Large intestine (tissue), 3 donors: ENCODE measurements around the gene APOL4. TPM values are rescaled to one million over a fixed set of nuclear protein-coding genes. Genes with fewer than 3 reads are reported as not detected.
"Not testable (repeated sequence)": the region's sequence is repeated elsewhere in the genome, so short reads cannot be mapped to it uniquely, and the experiment has no call there.

Experiments used
- DNase-seq, 2 donors: peaks; one replicate each; pipeline versions ENCODE4 v3.0.0 to v3.0.0-alpha.2; 2013
- H3K27ac ChIP-seq: one replicate; pipeline ENCODE4 v1.5.1; 2013; ENCODE audit warnings: low read length
- H3K27me3 ChIP-seq: 2 replicates; pipeline ENCODE4 v1.6.1; 2013; ENCODE audit warnings: low read length; ENCODE audit not compliant: control insufficient read depth, insufficient read depth
- H3K36me3 ChIP-seq: 2 replicates; pipeline ENCODE4 v1.6.1; 2013; ENCODE audit warnings: low read length; ENCODE audit not compliant: control insufficient read depth, insufficient read depth
- H3K4me1 ChIP-seq: one replicate; pipeline ENCODE4 v1.6.1; 2013; ENCODE audit warnings: low read length; ENCODE audit not compliant: control insufficient read depth, insufficient read depth
- H3K4me3 ChIP-seq: one replicate; pipeline ENCODE4 v1.5.1; 2013; ENCODE audit warnings: low read length
- H3K9me3 ChIP-seq: one replicate; pipeline ENCODE4 v1.6.1; 2013; ENCODE audit warnings: mild to moderate bottlenecking, low read depth, low read length, moderate library complexity; ENCODE audit not compliant: control insufficient read depth
- WGBS: methylation state at CpG from one replicate; pipeline ENCODE4 v1.1.5; 2013; ENCODE audit warnings: low lambda C conversion rate; ENCODE audit not compliant: insufficient coverage; 5-methylcytosine and 5-hydroxymethylcytosine counted together
- polyA plus RNA-seq: library from polyadenylated mRNA; unstranded; fragments of 120-200 nt; gene quantifications from one replicate; pipeline ENCODE4 v1.2.1, GENCODE V29; 2013

Gene APOL4
- polyA plus RNA-seq, 1 donor = 7.8 TPM

- no peak overlapping the region for H3K4me3 ChIP-seq
- H3K27me3 ChIP-seq = no peaks in the 10 kb centered on the region
- no peaks in the 10 kb centered on the region for H3K9me3 ChIP-seq
- WGBS = 0% methylated on average over 2 of the region's 7 CpGs
- H3K27ac ChIP-seq = no peak overlapping the region
- H3K36me3 ChIP-seq = no peaks in the 10 kb centered on the region
- DNase-seq = no peak
- H3K4me1 ChIP-seq = no peaks in the 10 kb centered on the region
These were observed 20.5 kb upstream of the APOL4 start for GRCh38 chr22:36221799-36222751.

- no CpG with 5 or more reads among the region's 9 CpGs for WGBS
- H3K4me3 ChIP-seq = no peak overlapping the region
- DNase-seq = peak in 1 of 2 donors; percentile 42
- no peak overlapping the region for H3K27ac ChIP-seq
- H3K27me3 ChIP-seq = no peaks in the 10 kb centered on the region
- H3K4me1 ChIP-seq = no peaks in the 10 kb centered on the region
- H3K36me3 ChIP-seq = no peaks in the 10 kb centered on the region
- H3K9me3 ChIP-seq = no peaks in the 10 kb centered on the region
These were observed 18.9 kb upstream of the APOL4 start for GRCh38 chr22:36220451-36220921.

DNA sequence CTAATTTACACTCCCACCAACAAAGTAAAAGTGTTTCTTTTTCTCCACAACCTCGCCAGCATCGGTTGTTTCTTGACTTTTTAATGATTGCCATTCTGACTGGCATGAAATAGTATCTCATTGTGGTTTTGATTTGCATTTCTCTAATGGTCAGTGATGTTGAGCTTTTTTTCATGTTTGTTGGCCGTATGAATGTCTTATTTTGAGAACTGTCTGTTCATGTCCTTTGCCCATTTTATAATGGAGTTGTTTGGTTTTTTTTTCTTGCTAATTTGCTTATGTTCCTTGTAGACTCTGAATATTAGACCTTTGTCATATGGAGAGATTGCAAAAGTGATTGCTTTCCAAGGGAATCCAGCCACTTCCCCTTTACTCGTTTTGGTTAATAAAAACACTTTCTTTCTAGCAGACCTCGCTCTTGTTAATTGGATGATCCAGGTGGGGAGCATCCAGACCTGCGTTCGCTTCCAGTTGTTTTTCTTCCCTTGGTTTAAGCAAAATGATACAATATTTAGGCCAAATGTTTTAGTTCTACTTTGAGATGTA lies 17.1 kb upstream of the APOL4 start:
- DNase-seq = no peak
- Histone ChIP-seq H3K27ac (no peak overlapping the region), H3K9me3 (no peaks in the 10 kb centered on the region), H3K4me1 (no peaks in the 10 kb centered on the region), H3K36me3 (no peaks in the 10 kb centered on the region), H3K27me3 (no peaks in the 10 kb centered on the region), H3K4me3 (no peak overlapping the region)
- WGBS = 94% methylated on average over 5 of the region's 7 CpGs

DNA sequence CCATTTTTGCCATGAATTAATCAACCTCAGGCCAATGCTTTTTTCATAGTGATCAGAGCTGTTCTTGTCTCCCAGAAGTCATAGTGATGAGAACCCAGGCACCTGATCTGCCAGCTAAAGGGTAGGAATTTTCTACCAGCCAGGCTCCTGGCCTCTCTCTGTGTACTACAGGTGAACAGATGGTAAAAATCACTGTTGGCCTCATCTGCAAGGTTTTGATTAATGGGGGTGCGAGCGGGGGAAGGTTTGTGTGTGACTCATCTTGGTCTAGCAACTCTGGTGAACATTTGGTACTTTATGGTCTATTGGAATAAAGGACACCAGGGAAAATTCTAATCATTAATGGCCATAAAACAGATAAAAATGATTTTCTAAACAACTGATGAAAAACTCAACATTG lies 14.4 kb upstream of the APOL4 start:
- Histone ChIP-seq H3K9me3 (no peaks in the 10 kb centered on the region), H3K4me3 (no peak overlapping the region), H3K36me3 (no peaks in the 10 kb centered on the region), H3K27me3 (no peaks in the 10 kb centered on the region), H3K4me1 (no peaks in the 10 kb centered on the region), H3K27ac (no peak overlapping the region)
- WGBS = no CpG with 5 or more reads among the region's 2 CpGs
- DNase-seq = no peak

DNA sequence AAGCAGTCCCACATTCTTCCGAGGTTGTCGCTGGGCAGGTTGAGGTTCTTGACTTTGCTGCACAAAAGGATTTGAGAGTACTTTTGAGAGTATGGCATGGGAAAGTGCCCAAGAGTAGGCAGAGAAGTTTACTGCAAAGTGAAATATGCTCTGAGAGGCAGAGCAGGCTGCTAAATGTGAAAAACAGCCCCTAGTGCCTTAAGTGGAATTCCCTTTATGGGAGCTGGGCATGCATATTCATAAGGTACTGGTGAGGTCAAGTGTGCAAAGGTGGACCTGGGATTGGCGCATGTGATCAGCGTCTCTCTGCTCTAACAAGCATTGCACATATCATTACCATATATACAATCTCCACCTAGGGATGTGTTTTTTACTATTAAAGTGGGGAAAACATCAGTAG lies 12.0 kb upstream of the APOL4 start:
- DNase-seq = no peak
- peaks cover 6% of the 10 kb centered on the region for H3K4me1 ChIP-seq
- no peak overlapping the region for H3K27ac ChIP-seq
- H3K4me3 ChIP-seq = no peak overlapping the region
- H3K36me3 ChIP-seq = no peaks in the 10 kb centered on the region
- no peaks in the 10 kb centered on the region for H3K27me3 ChIP-seq
- 100% methylated on average over 2 of the region's 4 CpGs for WGBS
- H3K9me3 ChIP-seq = peaks cover 8% of the 10 kb centered on the region

DNA sequence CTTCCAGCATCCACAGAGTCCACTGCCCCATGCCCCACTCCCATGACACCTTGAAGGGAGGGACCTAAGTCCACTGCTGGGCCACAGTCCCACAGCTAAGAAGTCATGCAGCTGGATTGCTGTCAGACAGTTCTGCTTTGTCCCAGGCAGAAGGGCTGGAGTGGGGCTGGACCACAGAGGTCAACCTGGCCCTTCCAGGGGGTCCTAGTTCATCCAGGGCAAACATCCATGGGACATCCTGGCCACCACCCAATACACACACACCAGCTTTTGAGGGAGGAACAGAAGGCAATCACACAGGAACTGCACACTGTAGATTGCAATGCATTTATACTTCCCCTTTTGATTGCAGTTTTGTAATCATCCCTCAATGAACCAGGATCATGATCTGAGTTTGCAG lies 11.3 kb upstream of the APOL4 start:
- peaks cover 10% of the 10 kb centered on the region for H3K4me1 ChIP-seq
- no peak overlapping the region for H3K4me3 ChIP-seq
- no peak for DNase-seq
- no peak overlapping the region for H3K27ac ChIP-seq
- peaks cover 8% of the 10 kb centered on the region for H3K9me3 ChIP-seq
- no peaks in the 10 kb centered on the region for H3K36me3 ChIP-seq
- no peaks in the 10 kb centered on the region for H3K27me3 ChIP-seq

DNA sequence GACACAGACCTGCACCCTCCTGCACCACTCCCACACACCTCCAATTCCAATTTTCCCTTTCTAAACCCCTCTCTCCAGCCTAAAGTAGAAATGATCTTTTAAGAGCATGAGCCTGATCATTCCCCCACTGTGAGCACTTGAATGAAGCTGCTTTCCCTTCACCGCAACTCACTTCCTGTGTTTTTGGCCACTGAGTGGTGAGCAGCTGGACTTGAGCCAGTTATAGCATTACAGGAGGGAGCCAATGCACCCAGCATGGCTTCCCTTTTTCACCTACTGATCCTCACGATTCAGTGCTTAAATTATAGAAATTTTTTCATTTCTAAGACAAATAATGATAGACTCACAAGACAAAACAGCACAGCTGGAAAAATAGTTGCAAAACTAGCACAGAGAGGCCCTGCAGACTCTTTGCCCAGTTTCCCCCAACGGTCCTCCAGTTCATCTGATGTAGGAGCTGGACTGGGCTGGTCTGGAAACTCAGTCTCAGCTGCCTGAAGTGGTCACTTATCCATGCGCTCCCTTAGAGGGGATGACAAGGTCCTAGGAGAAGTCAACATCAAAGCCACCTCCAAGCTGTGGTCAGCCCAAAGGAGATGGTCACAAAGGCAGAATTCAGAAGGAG lies 9.7 kb upstream of the APOL4 start:
- H3K36me3 ChIP-seq = no peaks in the 10 kb centered on the region
- peaks cover 10% of the 10 kb centered on the region for H3K4me1 ChIP-seq
- DNase-seq = no peak
- peaks cover 8% of the 10 kb centered on the region for H3K9me3 ChIP-seq
- WGBS = no CpG with 5 or more reads among the region's 4 CpGs
- H3K4me3 ChIP-seq = no peak overlapping the region
- no peak overlapping the region for H3K27ac ChIP-seq
- no peaks in the 10 kb centered on the region for H3K27me3 ChIP-seq

DNA sequence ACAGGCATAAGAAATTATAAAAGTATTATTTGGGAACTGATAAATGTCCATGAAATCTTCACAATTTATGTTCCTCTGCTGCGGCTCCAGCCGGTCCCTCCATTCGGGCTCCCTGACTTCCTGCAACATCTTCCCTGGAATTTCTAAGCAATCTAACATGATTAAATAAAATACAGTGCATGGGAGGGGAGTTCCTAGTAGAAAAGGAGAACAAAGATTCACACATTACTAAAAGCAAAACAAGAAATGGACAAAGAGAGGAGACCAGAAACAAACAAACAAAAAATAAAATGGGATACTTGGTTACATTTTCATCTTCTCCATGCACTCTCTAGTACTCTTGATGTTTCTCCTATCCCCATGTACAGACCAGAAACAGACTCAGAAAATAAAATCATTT lies 8.6 kb upstream of the APOL4 start:
- no peak overlapping the region for H3K27ac ChIP-seq
- H3K4me3 ChIP-seq = no peak overlapping the region
- peaks cover 8% of the 10 kb centered on the region for H3K9me3 ChIP-seq
- no CpG with 5 or more reads among the region's 3 CpGs for WGBS
- no peaks in the 10 kb centered on the region for H3K36me3 ChIP-seq
- DNase-seq = no peak
- H3K27me3 ChIP-seq = no peaks in the 10 kb centered on the region
- H3K4me1 ChIP-seq = peaks cover 12% of the 10 kb centered on the region

- 17% methylated on average over 1 of the region's 5 CpGs for WGBS
These were observed 7.9 kb upstream of the APOL4 start for GRCh38 chr22:36209488-36209908.

GRCh38 chr22:36208914-36209313 lies 7.3 kb upstream of the APOL4 start:
- DNase-seq = no peak
- Histone ChIP-seq H3K27me3 (no peaks in the 10 kb centered on the region), H3K27ac (peak overlapping the region; percentile 65), H3K36me3 (no peaks in the 10 kb centered on the region), H3K9me3 (peaks cover 8% of the 10 kb centered on the region), H3K4me3 (no peak overlapping the region), H3K4me1 (peaks cover 24% of the 10 kb centered on the region)
- WGBS = no CpG with 5 or more reads among the region's 1 CpG

More at GRCh38 chr22:36209488-36209908, 7.9 kb upstream of the APOL4 start:
- not testable (repeated sequence) for H3K27me3 ChIP-seq, H3K4me3 ChIP-seq, H3K9me3 ChIP-seq, H3K36me3 ChIP-seq
- peaks cover 18% of the 10 kb centered on the region for H3K4me1 ChIP-seq
- DNase-seq = peak in 1 of 2 donors; percentile 73
- H3K27ac ChIP-seq = peak overlapping the region; percentile 65
